ENCODE data around the gene ESRP2. TPM values are rescaled to one million over a fixed set of nuclear protein-coding genes. Genes with fewer than 3 reads are reported as not detected.

ESRP2 gene
- total and polyA plus RNA-seq, 12 donors, result 0.07 to 1.0 (median 0.44) TPM

DNA sequence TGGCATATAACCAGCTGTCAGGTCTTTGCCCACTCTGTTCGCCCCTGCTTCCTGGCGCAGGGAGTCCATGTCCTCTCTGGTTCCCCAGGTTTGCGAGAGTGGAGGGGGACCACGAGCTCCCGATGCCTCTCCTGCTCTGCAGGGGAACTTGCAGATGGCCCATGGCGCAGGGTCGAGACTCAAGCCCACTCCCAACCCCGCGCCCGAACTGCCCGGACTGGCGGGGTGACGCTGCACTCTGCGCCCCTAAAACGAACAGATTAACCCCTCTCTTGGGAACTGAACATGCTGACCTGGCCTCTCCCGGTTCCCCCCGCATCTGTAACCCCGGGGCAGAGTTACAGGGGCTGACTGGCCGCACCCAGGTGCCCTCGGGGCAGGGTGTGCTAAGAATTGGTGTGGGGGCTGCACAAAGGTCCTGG is 8.6 kb upstream of the ESRP2 start:
- peak in 1 of 8 donors; percentile 8 for ATAC-seq
- no peak for DNase-seq
- intact Hi-C loops (cut with DNase I), result loop anchor here in 6 of 10 donors (5.0 to 10.0 kb wide), 3 partner anchors 83 to 270 kb away; no protein-coding TSS in a partner anchor
- Histone ChIP-seq H3K36me3 (peaks cover 0 to 15% (median 0%) of the 10 kb centered on the region in 9 donors), H3K27ac (peak overlapping the region in 9 of 10 donors; percentile 67 to 95 (median 84)), H3K4me3 (peak overlapping the region; percentile 75 to 100 (median 87)), H3K9me3 (no peaks in the 10 kb centered on the region), H3K27me3 (no peaks in the 10 kb centered on the region), H3K4me1 (peaks cover 10 to 57% (median 53%) of the 10 kb centered on the region in 9 donors)
- WGBS, 2 donors, result 5 to 7% methylated on average over 20 of the region's 20 CpGs
- TF ChIP-seq, protein P1, sequence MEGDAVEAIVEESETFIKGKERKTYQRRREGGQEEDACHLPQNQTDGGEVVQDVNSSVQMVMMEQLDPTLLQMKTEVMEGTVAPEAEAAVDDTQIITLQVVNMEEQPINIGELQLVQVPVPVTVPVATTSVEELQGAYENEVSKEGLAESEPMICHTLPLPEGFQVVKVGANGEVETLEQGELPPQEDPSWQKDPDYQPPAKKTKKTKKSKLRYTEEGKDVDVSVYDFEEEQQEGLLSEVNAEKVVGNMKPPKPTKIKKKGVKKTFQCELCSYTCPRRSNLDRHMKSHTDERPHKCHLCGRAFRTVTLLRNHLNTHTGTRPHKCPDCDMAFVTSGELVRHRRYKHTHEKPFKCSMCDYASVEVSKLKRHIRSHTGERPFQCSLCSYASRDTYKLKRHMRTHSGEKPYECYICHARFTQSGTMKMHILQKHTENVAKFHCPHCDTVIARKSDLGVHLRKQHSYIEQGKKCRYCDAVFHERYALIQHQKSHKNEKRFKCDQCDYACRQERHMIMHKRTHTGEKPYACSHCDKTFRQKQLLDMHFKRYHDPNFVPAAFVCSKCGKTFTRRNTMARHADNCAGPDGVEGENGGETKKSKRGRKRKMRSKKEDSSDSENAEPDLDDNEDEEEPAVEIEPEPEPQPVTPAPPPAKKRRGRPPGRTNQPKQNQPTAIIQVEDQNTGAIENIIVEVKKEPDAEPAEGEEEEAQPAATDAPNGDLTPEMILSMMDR (IDR thresholded peaks at IDR 0.05), result no peak

DNA sequence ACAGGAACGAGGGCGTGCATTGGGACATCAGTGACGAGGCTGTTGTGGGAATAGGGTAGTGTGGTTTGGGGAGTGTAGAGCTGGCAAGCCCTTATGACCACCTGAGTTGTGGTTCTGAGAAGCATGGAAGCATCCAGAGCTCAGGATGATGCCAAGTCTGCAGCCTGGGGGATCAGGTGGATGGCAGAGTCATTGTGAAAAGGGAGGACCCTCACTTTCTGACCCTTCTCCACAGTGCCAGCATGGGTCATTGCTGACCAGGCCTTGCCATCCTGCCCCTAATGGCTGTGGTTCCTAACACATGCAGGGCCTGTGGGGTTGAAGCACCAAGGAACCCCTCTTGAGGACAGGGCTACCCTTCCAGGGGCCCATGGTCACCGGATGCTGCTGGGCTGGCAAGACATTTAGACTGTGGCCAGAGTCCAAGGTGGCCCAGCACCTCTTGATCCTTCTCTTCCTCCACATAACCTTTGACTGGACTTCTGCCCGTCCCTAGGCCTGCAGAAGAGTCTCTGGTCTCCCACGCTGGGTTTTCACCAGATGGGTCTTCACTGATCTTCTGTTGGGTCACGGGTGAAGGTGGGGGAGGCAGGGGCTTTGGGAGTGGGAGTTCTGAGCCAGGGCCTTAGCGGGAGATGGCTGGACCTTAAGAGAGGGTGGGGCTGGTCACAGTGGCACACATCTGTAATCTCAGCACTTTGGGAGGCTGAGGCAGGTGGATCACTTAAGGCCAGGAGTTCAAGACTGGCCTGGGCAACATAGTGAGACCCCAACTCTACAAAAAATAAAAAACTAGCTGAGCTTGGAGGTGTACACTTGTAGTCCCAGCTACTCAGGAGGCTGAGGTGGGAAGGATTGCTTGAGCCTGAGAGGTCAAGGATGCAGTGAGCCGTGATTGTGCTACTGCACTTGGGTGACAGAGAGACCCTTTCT is 7.3 kb upstream of the ESRP2 start:
- no peak for ATAC-seq
- no peak overlapping the region for H3K27ac ChIP-seq
- DNase-seq, result no peak
- 88 to 91% methylated on average over 9 of the region's 9 CpGs for WGBS, 2 donors
- TF ChIP-seq, protein P1 (IDR thresholded peaks at IDR 0.05), result no peak
- H3K9me3 ChIP-seq, result no peaks in the 10 kb centered on the region
- H3K4me1 ChIP-seq, result peaks cover 10 to 49% (median 45%) of the 10 kb centered on the region in 9 donors
- peaks cover 0 to 2% (median 0%) of the 10 kb centered on the region in 9 donors for H3K36me3 ChIP-seq
- H3K27me3 ChIP-seq, result no peaks in the 10 kb centered on the region
- intact Hi-C loops (cut with DNase I), result loop anchor here in 6 of 10 donors (5.0 to 10.0 kb wide), 3 partner anchors 84 to 272 kb away; no protein-coding TSS in a partner anchor
- no peak overlapping the region for H3K4me3 ChIP-seq

DNA sequence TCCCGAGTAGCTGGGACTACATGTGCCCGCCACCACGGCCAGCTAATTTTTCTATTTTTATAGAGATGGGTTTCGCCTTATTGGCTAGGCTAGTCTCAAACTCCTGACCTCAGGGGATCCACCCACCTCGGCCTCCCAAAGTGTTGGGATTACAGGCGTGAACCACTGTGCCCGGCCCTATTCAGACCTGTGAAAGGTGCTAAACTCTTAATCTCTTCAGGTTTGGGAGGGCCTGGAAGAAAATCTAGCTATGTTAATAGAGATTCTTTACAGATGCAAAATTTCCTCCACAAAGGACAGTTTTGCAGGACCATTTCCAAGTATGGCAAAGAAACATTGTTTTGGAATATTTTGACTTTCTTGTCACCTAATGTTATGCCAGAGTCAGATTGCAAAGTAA is 6.2 kb upstream of the ESRP2 start:
- H3K4me1 ChIP-seq, result peaks cover 7 to 46% (median 39%) of the 10 kb centered on the region in 9 donors
- no peaks in the 10 kb centered on the region for H3K9me3 ChIP-seq
- no peak overlapping the region for H3K27ac ChIP-seq
- no peaks in the 10 kb centered on the region for H3K27me3 ChIP-seq
- intact Hi-C loops (cut with DNase I), result loop anchor here in 6 of 10 donors (5.0 to 10.0 kb wide), 3 partner anchors 85 to 273 kb away; no protein-coding TSS in a partner anchor
- TF ChIP-seq, protein P1 (IDR thresholded peaks at IDR 0.05), result no peak
- WGBS, 2 donors, result 83 to 84% methylated on average over 7 of the region's 7 CpGs
- DNase-seq (no peak), ATAC-seq (no peak)
- H3K4me3 ChIP-seq, result no peak overlapping the region
- H3K36me3 ChIP-seq, result no peaks in the 10 kb centered on the region

DNA sequence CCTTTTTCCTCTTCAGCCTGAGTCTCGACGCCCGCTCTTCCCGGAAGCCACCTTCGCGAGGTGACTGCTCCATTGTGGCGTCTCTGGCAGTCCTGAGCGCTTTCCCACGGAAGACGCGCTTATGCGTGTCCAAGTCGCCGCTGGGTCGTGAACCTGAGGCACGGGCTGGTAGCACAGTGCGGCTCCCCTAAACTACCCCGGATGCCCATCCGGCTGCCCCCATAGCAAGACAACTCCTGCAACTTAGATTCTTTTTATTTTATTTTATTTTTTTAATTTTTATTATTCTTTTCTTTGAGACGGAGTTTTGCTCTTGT is 2.1 kb upstream of the ESRP2 start:
- intact Hi-C loops (cut with DNase I), result loop anchor here in 3 of 10 donors (10.0 kb wide), 2 partner anchors 153 to 243 kb away; partner anchors contain the start of genes DPEP2 (in 2 of the 3) and NFATC3 (in 1 of the 3)
- TF ChIP-seq, protein P1 (IDR thresholded peaks at IDR 0.05), result no peak
- peaks cover 0 to 16% (median 0%) of the 10 kb centered on the region in 7 donors for H3K27me3 ChIP-seq
- ATAC-seq (peak in 1 of 8 donors; percentile 4), DNase-seq (no peak)
- no peaks in the 10 kb centered on the region for H3K9me3 ChIP-seq
- H3K27ac ChIP-seq, result peak overlapping the region; percentile 49 to 94 (median 88)
- H3K4me1 ChIP-seq, result peaks cover 9 to 47% (median 30%) of the 10 kb centered on the region in 9 donors
- 15 to 18% methylated on average over 20 of the region's 20 CpGs for WGBS, 2 donors
- H3K36me3 ChIP-seq, result no peaks in the 10 kb centered on the region
- peak overlapping the region; percentile 20 to 67 (median 60) for H3K4me3 ChIP-seq

Data from heart right ventricle (tissue), 16 donors.